Caco-2 (cell line): ENCODE measurements around the gene MAPK6. TPM values are rescaled to one million over a fixed set of nuclear protein-coding genes. Genes with fewer than 3 reads are reported as not detected.

ENCODE experiments used
- BruUV-seq: library from RNA; stranded (reverse); fragments of 400-500 nt; replicated peaks from 2 replicates; lab custom pipeline; 2021; lab: Mats Ljungman, UMichigan
- CTCF ChIA-PET: fragments of 300-600 bp; sonication (Branson Sonifier 250); formaldehyde crosslinking; loops from one replicate; lab custom pipeline; 2022; ENCODE audit warnings: antibody characterized with exemption; lab: Charles Lee
- POLR2A ChIA-PET: fragments of 300-600 bp; sonication (Branson Sonifier 250); formaldehyde crosslinking; loops from one replicate; lab custom pipeline; 2022; ENCODE audit warnings: antibody characterized with exemption; lab: Charles Lee
- DNase-seq, 2 experiments: peaks; one replicate each; pipeline versions ENCODE4 v3.0.0 to v3.0.0-alpha.2; 2020 to 2022
- H3K27me3 ChIP-seq: replicated peaks from 2 replicates; pipeline ENCODE4 v1.6.0; 2011; ENCODE audit warnings: low read length; ENCODE audit not compliant: control insufficient read depth, insufficient read depth
- H3K36me3 ChIP-seq: 2 replicates; pipeline ENCODE4 v1.5.1; 2011; ENCODE audit warnings: low read length; ENCODE audit not compliant: control insufficient read depth, insufficient read depth
- H3K4me1 ChIP-seq: fragments of 250-450 bp; sonication (Bioruptor Pico); 2 replicates; pipeline ENCODE4 v1.5.1; 2020; ENCODE audit warnings: mild to moderate bottlenecking
- H3K4me3 ChIP-seq: 2 replicates; pipeline ENCODE4 v1.5.1; 2011; ENCODE audit warnings: low read depth, mild to moderate bottlenecking, control low read depth, low read length
- H3K9me3 ChIP-seq: fragments of 250-450 bp; sonication (Bioruptor Pico); 2 replicates; pipeline ENCODE4 v1.5.1; 2020; ENCODE audit warnings: mild to moderate bottlenecking, moderate library complexity
- H3K27ac Mint-ChIP-seq: one replicate; pipeline ENCODE4 v1.8.0; 2022; ENCODE audit warnings: mixed read lengths; ENCODE audit not compliant: unreplicated experiment
- H3K27me3 Mint-ChIP-seq: one replicate; pipeline ENCODE4 v1.8.0; 2022; ENCODE audit warnings: mixed read lengths; ENCODE audit not compliant: insufficient read depth, unreplicated experiment
- H3K36me3 Mint-ChIP-seq: one replicate; pipeline ENCODE4 v1.8.0; 2022; ENCODE audit warnings: mild to moderate bottlenecking, mixed read lengths; ENCODE audit not compliant: insufficient read depth, unreplicated experiment
- H3K4me1 Mint-ChIP-seq: one replicate; pipeline ENCODE4 v1.8.0; 2022; ENCODE audit warnings: low read depth, mixed read lengths; ENCODE audit not compliant: unreplicated experiment
- H3K4me3 Mint-ChIP-seq: one replicate; pipeline ENCODE4 v1.8.0; 2022; ENCODE audit warnings: mild to moderate bottlenecking, moderate library complexity, mixed read lengths; ENCODE audit not compliant: unreplicated experiment
- H3K9me3 Mint-ChIP-seq: one replicate; pipeline ENCODE4 v1.8.0; 2022; ENCODE audit warnings: mixed read lengths; ENCODE audit not compliant: unreplicated experiment
- CTCF ChIP-seq, 2 experiments: fragments of 200-600 bp in 1 of 2; IDR thresholded peaks; 1 replicate in 1 of 2; 2 replicates in 1 of 2; pipeline versions ENCODE4 v1.5.1 to v1.8.0; 2011 to 2022; ENCODE audit warnings: antibody characterized with exemption in 1 of 2, control low read depth in 1 of 2, inconsistent platforms in 1 of 2, low read depth in 1 of 2, low read length in 1 of 2, mild to moderate bottlenecking in 1 of 2, moderate library complexity in 1 of 2; ENCODE audit not compliant: insufficient read depth in 1 of 2, severe bottlenecking in 1 of 2, unreplicated experiment in 1 of 2
- intact Hi-C: fragments of 100-400 bp; cut with micrococcal nuclease; formaldehyde crosslinking; loops from one replicate; pipeline ENCODE4 v1.10.0; 2022; ENCODE audit not compliant: unreplicated experiment
- total RNA-seq: library from RNA; stranded (reverse); gene quantifications from 2 replicates; pipeline ENCODE4 v1.2.3, GENCODE V29; 2022

The MAPK6 gene
- total RNA-seq, 1 experiment from 2014 or later: 69.8 TPM

- ChIA-PET CTCF (interaction anchor here (0.7 kb wide), 1 partner anchor 20 kb away, joined by 3 read pairs; no protein-coding TSS in a partner anchor), POLR2A (no interaction called here)
- H3K36me3 Mint-ChIP-seq: peaks cover 6% of the 10 kb centered on the region
- Histone ChIP-seq H3K36me3 (no peaks in the 10 kb centered on the region), H3K4me3 (no peak overlapping the region), H3K4me1 (no peaks in the 10 kb centered on the region), H3K27me3 (no peaks in the 10 kb centered on the region), H3K9me3 (no peaks in the 10 kb centered on the region)
- no peak overlapping the region for H3K27ac Mint-ChIP-seq
- no peak overlapping the region for H3K4me3 Mint-ChIP-seq
- no peaks in the 10 kb centered on the region for H3K27me3 Mint-ChIP-seq
- intact Hi-C loops: no loop called here
- TF ChIP-seq CTCF (IDR thresholded peaks at IDR 0.05; ENCODE audit: insufficient read depth in 1 of 2, low read depth in 1 of 2, low read length in 1 of 2, severe bottlenecking in 1 of 2, unreplicated experiment in 1 of 2): no peak
- H3K9me3 Mint-ChIP-seq: no peaks in the 10 kb centered on the region
- no TSS peak for BruUV-seq
- H3K4me1 Mint-ChIP-seq: no peaks in the 10 kb centered on the region
- DNase-seq: no peak
These were observed 79.3 kb downstream of the MAPK6 start for GRCh38 chr15:52098323-52098722.

- DNase-seq: no peak
- Histone ChIP-seq H3K36me3 (no peaks in the 10 kb centered on the region), H3K27me3 (no peaks in the 10 kb centered on the region), H3K4me3 (no peak overlapping the region), H3K9me3 (no peaks in the 10 kb centered on the region), H3K4me1 (no peaks in the 10 kb centered on the region)
- H3K4me1 Mint-ChIP-seq: no peaks in the 10 kb centered on the region
- H3K27ac Mint-ChIP-seq: no peak overlapping the region
- ChIA-PET POLR2A (no interaction called here), CTCF (no interaction called here)
- no peaks in the 10 kb centered on the region for H3K27me3 Mint-ChIP-seq
- no TSS peak for BruUV-seq
- H3K9me3 Mint-ChIP-seq: no peaks in the 10 kb centered on the region
- TF ChIP-seq CTCF (IDR thresholded peaks at IDR 0.05; ENCODE audit: insufficient read depth in 1 of 2, low read depth in 1 of 2, low read length in 1 of 2, severe bottlenecking in 1 of 2, unreplicated experiment in 1 of 2): no peak
- H3K36me3 Mint-ChIP-seq: peaks cover 6% of the 10 kb centered on the region
- no peak overlapping the region for H3K4me3 Mint-ChIP-seq
- intact Hi-C loops: no loop called here
These were observed 80.7 kb downstream of the MAPK6 start for GRCh38 chr15:52099651-52100272.

- Mint-ChIP-seq H3K27me3 (no peaks in the 10 kb centered on the region), H3K4me1 (no peaks in the 10 kb centered on the region), H3K9me3 (no peaks in the 10 kb centered on the region), H3K27ac (no peak overlapping the region), H3K4me3 (no peak overlapping the region), H3K36me3 (peaks cover 6% of the 10 kb centered on the region)
- no peaks in the 10 kb centered on the region for H3K4me1 ChIP-seq
- DNase-seq: no peak
- ChIA-PET POLR2A (no interaction called here), CTCF (no interaction called here)
- H3K36me3 ChIP-seq: no peaks in the 10 kb centered on the region
- TF ChIP-seq CTCF (IDR thresholded peaks at IDR 0.05; ENCODE audit: insufficient read depth in 1 of 2, low read depth in 1 of 2, low read length in 1 of 2, severe bottlenecking in 1 of 2, unreplicated experiment in 1 of 2): no peak
- H3K27me3 ChIP-seq: no peaks in the 10 kb centered on the region
- no TSS peak for BruUV-seq
- intact Hi-C loops: no loop called here
- H3K9me3 ChIP-seq: no peaks in the 10 kb centered on the region
- H3K4me3 ChIP-seq: no peak overlapping the region
These were observed 81.9 kb downstream of the MAPK6 start for GRCh38 chr15:52100807-52101442.
